GM12878 (cell line): ENCODE results near the gene MAST3. TPM values are rescaled to one million over a fixed set of nuclear protein-coding genes. Genes with fewer than 3 reads are reported as not detected.
A peak's percentile ranks its signal among the peaks of the same experiment; 100 is the strongest.

Experiments
- ATAC-seq: fragments of 200-7000 bp; cut with Tn5 transposase; 3 replicates; pipeline ENCODE4 v1.9.1; 2020; ENCODE audit warnings: mild to moderate bottlenecking, moderate library complexity
- BruUV-seq: library from RNA; stranded (reverse); fragments of 400-500 nt; replicated peaks from 2 replicates; lab custom pipeline; 2021; lab: Mats Ljungman, UMichigan
- CTCF ChIA-PET: fragments of 300-600 bp; sonication (Branson Sonifier 250); formaldehyde crosslinking; extraction: SDS; loops from one replicate; lab custom pipeline; 2021; ENCODE audit warnings: inconsistent platforms; lab: Yijun Ruan, JAX
- POLR2A ChIA-PET: fragments of 350-600 bp; formaldehyde crosslinking; extraction: SDS; loops from one replicate; lab custom pipeline; 2021; ENCODE audit warnings: inconsistent platforms; lab: Charles Lee
- RAD21 ChIA-PET: fragments of 300-600 bp; sonication (Branson Sonifier 250); formaldehyde crosslinking; loops from one replicate; lab custom pipeline; 2023; ENCODE audit warnings: antibody characterized with exemption; ENCODE audit not compliant: unreplicated experiment; lab: Charles Lee
- SMC1A ChIA-PET: fragments of 300-600 bp; sonication (Branson Sonifier 250); formaldehyde crosslinking; loops from one replicate; lab custom pipeline; 2023; ENCODE audit not compliant: unreplicated experiment, uncharacterized antibody; lab: Charles Lee
- DNase-seq: peaks from one replicate; pipeline ENCODE4 v3.0.0-alpha.2; 2011; ENCODE audit warnings: low read depth, low spot score
- FAIRE-seq: peaks from 3 replicates; lab custom pipeline; 2011; peaks lifted over from hg19 to GRCh38; lab: Jason Lieb, UNC
- H2AFZ ChIP-seq: 2 replicates; pipeline ENCODE4 v1.6.0; 2011; ENCODE audit warnings: low read depth, low read length, control low read depth; ENCODE audit not compliant: control insufficient read depth
- H3K27ac ChIP-seq: 2 replicates; pipeline ENCODE4 v1.5.1; 2011; ENCODE audit warnings: control low read depth; ENCODE audit not compliant: control insufficient read depth, insufficient read depth
- H3K27me3 ChIP-seq, 2 experiments: replicated peaks in 1 of 2; 2 replicates each; pipeline versions ENCODE4 v1.6.0 to v1.6.1; 2011; ENCODE audit warnings: low read length in 1 of 2; ENCODE audit not compliant: control insufficient read depth in 2 of 2, insufficient read depth in 2 of 2
- H3K36me3 ChIP-seq, 2 experiments: 2 replicates each; pipeline ENCODE4 v1.5.1; 2011; ENCODE audit warnings: low read length in 1 of 2; ENCODE audit not compliant: control insufficient read depth in 2 of 2, insufficient read depth in 2 of 2
- H3K4me1 ChIP-seq: 2 replicates; pipeline ENCODE4 v1.6.1; 2011; ENCODE audit warnings: mild to moderate bottlenecking, low read length, moderate library complexity, mixed read lengths; ENCODE audit not compliant: control insufficient read depth, insufficient read depth
- H3K4me2 ChIP-seq: 2 replicates; pipeline ENCODE4 v1.6.0; 2011; ENCODE audit warnings: control low read depth; ENCODE audit not compliant: control insufficient read depth, insufficient read depth
- H3K4me3 ChIP-seq: fragments of 200-600 bp; sonication (generic); 2 replicates; pipeline ENCODE4 v1.5.1; 2016
- H3K79me2 ChIP-seq: 2 replicates; pipeline ENCODE4 v1.6.0; 2011; ENCODE audit warnings: low read length; ENCODE audit not compliant: control insufficient read depth, insufficient read depth
- H3K9ac ChIP-seq: 2 replicates; pipeline ENCODE4 v1.8.0; 2011; ENCODE audit warnings: low read length, control low read depth, mixed read lengths; ENCODE audit not compliant: control insufficient read depth, insufficient read depth
- H3K9me3 ChIP-seq: replicated peaks from 3 replicates; pipeline ENCODE4 v1.5.1; 2011; ENCODE audit warnings: mild to moderate bottlenecking, low read length; ENCODE audit not compliant: control insufficient read depth, insufficient read depth
- H4K20me1 ChIP-seq: 2 replicates; pipeline ENCODE4 v1.6.0; 2011; ENCODE audit not compliant: control insufficient read depth, insufficient read depth
- DPF2 ChIP-seq: fragments of 450-650 bp; IDR thresholded peaks from 2 replicates; pipeline ENCODE4 v1.6.1; 2017; ENCODE audit warnings: mild to moderate bottlenecking
- NFYB ChIP-seq: IDR thresholded peaks from 2 replicates; pipeline ENCODE4 v1.6.1; 2011; ENCODE audit warnings: low read depth, mild to moderate bottlenecking, low read length, improper control_type of control experiment, moderate library complexity; ENCODE audit not compliant: insufficient read depth
- RAD51 ChIP-seq: fragments of 450-650 bp; IDR thresholded peaks from 2 replicates; pipeline ENCODE4 v1.6.1; 2016; ENCODE audit warnings: moderate library complexity, mild to moderate bottlenecking, inconsistent platforms
- WGBS: methylation state at CpG from one replicate; pipeline ENCODE4 v1.1.6; 2016; ENCODE audit warnings: low lambda C conversion rate; ENCODE audit not compliant: insufficient replicate concordance, insufficient coverage; ENCODE audit errors: missing lambda C conversion rate; 5-methylcytosine and 5-hydroxymethylcytosine counted together
- in situ Hi-C: fragments of 300-500 bp; cut with MboI; formaldehyde crosslinking; loops from 9 replicates; pipeline ENCODE4 v1.14.3; 2018; ENCODE audit warnings: mixed read lengths
- intact Hi-C: fragments of 100-400 bp; cut with micrococcal nuclease; formaldehyde crosslinking; loops from one replicate; pipeline ENCODE4 v1.14.2; 2022; ENCODE audit not compliant: unreplicated experiment
- polyA plus RNA-seq, 11 experiments: library from polyadenylated mRNA; depleted of rRNA in 4 of 11; unstranded in 6 of 11; stranded (reverse) in 5 of 11; fragments of >200 nt; fragmentation: Nextera tagmentation in 4 of 11; fragmentation: Illumina TruSeq in 1 of 11; extraction: Ambion mirVana in 4 of 11; extraction: Trizol in 1 of 11; gene quantifications; 1 replicate in 1 of 11; 2 replicates in 10 of 11; pipeline versions ENCODE4 v1.2.1 to v1.2.3, GENCODE V29; 2011 to 2016; ENCODE audit warnings: inconsistent platforms in 2 of 11, missing spikeins in 2 of 11, low read depth in 1 of 11
- total RNA-seq, 4 experiments: library from RNA; depleted of rRNA in 3 of 4; stranded (reverse); fragments of >200 nt in 3 of 4; fragmentation: Illumina TruSeq in 1 of 4; extraction: Trizol in 1 of 4; gene quantifications; 2 replicates each; pipeline versions ENCODE4 v1.2.1 to v1.2.3, GENCODE V29; 2013 to 2021
- TF ChIP-seq, protein P1 (sequence below): IDR thresholded peaks from 2 replicates; pipeline ENCODE4 v1.6.1; 2011; ENCODE audit warnings: borderline replicate concordance, low read depth, mild to moderate bottlenecking, moderate library complexity, mixed read lengths, low read length; ENCODE audit not compliant: insufficient read depth; ENCODE audit errors: extremely low read length
- TF ChIP-seq, protein P2 (sequence below): IDR thresholded peaks from 2 replicates; pipeline ENCODE4 v1.6.1; 2011; ENCODE audit warnings: low read depth, mild to moderate bottlenecking, low read length, moderate library complexity, borderline replicate concordance; ENCODE audit errors: extremely low read depth
- TF ChIP-seq, protein P3 (sequence below): IDR thresholded peaks from 2 replicates; pipeline ENCODE4 v1.6.1; 2011; ENCODE audit warnings: low read depth, low read length, improper control_type of control experiment, borderline replicate concordance
- TF ChIP-seq, protein P4 (sequence below): IDR thresholded peaks from 2 replicates; pipeline ENCODE4 v1.6.1; 2011; ENCODE audit warnings: mild to moderate bottlenecking, low read depth, low read length, moderate library complexity; ENCODE audit not compliant: insufficient replicate concordance

MAST3 gene
- total and polyA plus RNA-seq, 10 of the 15 experiments (the other 5 are each of a cell fraction or from before 2014, with no cell fraction given) = 3.0 to 22.2 (median 7.5) TPM

DNA sequence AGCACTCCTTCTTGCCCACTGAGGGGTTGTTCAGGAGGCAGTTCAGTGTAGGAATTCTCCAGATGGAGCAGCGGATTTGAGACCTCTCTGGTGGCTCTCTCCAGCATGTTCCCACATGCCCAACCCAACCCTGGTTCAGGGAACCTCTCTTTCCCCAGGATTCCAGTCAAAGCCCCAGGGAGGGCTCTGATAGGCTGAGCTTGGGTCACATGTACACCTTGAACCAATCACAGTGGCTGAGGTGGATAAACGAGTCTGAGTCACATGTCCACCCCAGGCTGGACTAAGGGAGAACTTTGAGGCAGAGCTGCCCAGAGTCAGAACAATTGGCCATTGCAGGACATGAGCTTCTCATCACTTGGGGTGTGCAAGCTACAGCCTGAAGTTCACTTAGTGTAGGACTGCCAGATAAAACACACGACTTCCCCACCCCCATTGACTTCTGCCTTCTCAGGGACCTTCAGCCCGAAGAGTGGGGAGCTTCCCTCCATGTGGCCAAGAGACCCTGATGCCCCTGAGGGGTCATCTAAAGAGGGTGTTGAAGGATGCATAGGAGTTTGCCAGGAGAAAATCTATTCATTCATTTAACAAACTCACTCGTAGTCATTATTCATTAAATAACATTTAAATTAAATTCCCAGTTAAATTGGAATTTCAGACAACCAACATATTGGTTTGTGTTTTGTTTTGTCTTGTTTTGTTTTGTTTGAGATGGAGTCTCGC lies 4.0 kb upstream of the MAST3 start:
- no peak for FAIRE-seq
- in situ Hi-C loops = no loop called here

More for the DNA sequence above, 4.0 kb upstream of the MAST3 start:
- RAD21 ChIA-PET = interaction anchor here (0.6 to 1.1 kb wide), 2 partner anchors 32 to 101 kb away, joined by 3 read pairs; no protein-coding TSS in a partner anchor
- no peaks in the 10 kb centered on the region for H3K9me3 ChIP-seq
- H3K27ac ChIP-seq = no peak overlapping the region
- no peaks in the 10 kb centered on the region for H4K20me1 ChIP-seq
- intact Hi-C loops = no loop called here
- no peak for TF ChIP-seq DPF2
- TF ChIP-seq, protein P1, sequence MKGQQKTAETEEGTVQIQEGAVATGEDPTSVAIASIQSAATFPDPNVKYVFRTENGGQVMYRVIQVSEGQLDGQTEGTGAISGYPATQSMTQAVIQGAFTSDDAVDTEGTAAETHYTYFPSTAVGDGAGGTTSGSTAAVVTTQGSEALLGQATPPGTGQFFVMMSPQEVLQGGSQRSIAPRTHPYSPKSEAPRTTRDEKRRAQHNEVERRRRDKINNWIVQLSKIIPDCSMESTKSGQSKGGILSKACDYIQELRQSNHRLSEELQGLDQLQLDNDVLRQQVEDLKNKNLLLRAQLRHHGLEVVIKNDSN = peak; percentile 77
- peak; percentile 83 for TF ChIP-seq NFYB
- TF ChIP-seq, protein P2, sequence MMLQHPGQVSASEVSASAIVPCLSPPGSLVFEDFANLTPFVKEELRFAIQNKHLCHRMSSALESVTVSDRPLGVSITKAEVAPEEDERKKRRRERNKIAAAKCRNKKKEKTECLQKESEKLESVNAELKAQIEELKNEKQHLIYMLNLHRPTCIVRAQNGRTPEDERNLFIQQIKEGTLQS = 0 out of 2 replicates have a peak, but pooled peaks have one; percentile 28
- TF ChIP-seq, protein P3, sequence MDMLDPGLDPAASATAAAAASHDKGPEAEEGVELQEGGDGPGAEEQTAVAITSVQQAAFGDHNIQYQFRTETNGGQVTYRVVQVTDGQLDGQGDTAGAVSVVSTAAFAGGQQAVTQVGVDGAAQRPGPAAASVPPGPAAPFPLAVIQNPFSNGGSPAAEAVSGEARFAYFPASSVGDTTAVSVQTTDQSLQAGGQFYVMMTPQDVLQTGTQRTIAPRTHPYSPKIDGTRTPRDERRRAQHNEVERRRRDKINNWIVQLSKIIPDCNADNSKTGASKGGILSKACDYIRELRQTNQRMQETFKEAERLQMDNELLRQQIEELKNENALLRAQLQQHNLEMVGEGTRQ = peak; percentile 45; the same call in 1 of the 2 replicates
- peak; percentile 72 for TF ChIP-seq RAD51
- TF ChIP-seq, protein P4, sequence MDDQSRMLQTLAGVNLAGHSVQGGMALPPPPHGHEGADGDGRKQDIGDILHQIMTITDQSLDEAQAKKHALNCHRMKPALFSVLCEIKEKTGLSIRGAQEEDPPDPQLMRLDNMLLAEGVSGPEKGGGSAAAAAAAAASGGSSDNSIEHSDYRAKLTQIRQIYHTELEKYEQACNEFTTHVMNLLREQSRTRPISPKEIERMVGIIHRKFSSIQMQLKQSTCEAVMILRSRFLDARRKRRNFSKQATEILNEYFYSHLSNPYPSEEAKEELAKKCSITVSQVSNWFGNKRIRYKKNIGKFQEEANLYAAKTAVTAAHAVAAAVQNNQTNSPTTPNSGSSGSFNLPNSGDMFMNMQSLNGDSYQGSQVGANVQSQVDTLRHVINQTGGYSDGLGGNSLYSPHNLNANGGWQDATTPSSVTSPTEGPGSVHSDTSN = no peak
- no peak overlapping the region for H3K9ac ChIP-seq
- no peak overlapping the region for H2AFZ ChIP-seq
- POLR2A ChIA-PET = interaction anchor here (0.6 kb wide), 1 partner anchor 234 kb away, joined by 7 read pairs; no protein-coding TSS in a partner anchor
- ATAC-seq (no peak), DNase-seq (no peak)
- peaks cover 25% of the 10 kb centered on the region for H3K4me1 ChIP-seq
- no TSS peak for BruUV-seq
- no peaks in the 10 kb centered on the region; a peak in 1 of 4 replicates for H3K36me3 ChIP-seq
- H3K79me2 ChIP-seq = peaks cover 11% of the 10 kb centered on the region
- CTCF ChIA-PET = interaction anchor here (0.8 to 1.4 kb wide), 2 partner anchors 19 to 20 kb away, joined by 3 to 4 read pairs; no protein-coding TSS in a partner anchor
- H3K4me2 ChIP-seq = no peak overlapping the region
- no peak overlapping the region for H3K4me3 ChIP-seq
- no peaks in the 10 kb centered on the region for H3K27me3 ChIP-seq
- SMC1A ChIA-PET = interaction anchor here (0.9 to 1.4 kb wide), 2 partner anchors 16 to 34 kb away, joined by 3 to 4 read pairs; no protein-coding TSS in a partner anchor
- 86% methylated on average over 6 of the region's 6 CpGs for WGBS
